Measurements from ENCODE around the gene ZAP70.

DNA sequence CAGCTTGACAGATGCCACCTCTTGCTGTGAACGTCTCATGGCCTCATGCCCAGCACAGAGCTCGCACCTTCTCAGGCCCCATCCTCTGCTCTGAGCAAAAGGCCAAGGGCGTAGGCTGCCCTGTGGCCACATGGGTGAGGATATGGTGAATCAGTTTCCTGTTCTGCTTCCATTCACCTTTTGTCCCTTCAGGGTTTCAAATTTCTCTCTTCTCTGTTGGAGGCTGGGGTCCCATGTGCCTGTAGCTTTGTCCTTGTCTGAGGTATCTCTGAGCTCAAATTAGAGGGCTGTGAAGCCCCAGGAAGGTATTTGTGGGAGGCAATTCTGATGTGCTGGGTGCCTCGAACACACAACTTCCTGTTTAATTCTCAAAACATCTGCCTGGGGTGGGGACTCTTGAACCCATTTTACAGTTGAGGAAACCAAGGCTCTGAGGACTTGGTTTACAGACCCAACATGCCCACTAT is 29.0 kb downstream of the ZAP70 start:
- TF ChIP-seq, protein P1, sequence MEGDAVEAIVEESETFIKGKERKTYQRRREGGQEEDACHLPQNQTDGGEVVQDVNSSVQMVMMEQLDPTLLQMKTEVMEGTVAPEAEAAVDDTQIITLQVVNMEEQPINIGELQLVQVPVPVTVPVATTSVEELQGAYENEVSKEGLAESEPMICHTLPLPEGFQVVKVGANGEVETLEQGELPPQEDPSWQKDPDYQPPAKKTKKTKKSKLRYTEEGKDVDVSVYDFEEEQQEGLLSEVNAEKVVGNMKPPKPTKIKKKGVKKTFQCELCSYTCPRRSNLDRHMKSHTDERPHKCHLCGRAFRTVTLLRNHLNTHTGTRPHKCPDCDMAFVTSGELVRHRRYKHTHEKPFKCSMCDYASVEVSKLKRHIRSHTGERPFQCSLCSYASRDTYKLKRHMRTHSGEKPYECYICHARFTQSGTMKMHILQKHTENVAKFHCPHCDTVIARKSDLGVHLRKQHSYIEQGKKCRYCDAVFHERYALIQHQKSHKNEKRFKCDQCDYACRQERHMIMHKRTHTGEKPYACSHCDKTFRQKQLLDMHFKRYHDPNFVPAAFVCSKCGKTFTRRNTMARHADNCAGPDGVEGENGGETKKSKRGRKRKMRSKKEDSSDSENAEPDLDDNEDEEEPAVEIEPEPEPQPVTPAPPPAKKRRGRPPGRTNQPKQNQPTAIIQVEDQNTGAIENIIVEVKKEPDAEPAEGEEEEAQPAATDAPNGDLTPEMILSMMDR (IDR thresholded peaks at IDR 0.05), result no peak
- no peak for TF ChIP-seq POLR2A (IDR thresholded peaks at IDR 0.05)

Measured in right lobe of liver (tissue), 4 donors.